Mammary epithelial cell (primary cell): ENCODE measurements around the gene OVCA2.

Experiments
- CTCF ChIP-seq, 2 donors: IDR thresholded peaks in 1 of 2; conservative IDR thresholded peaks in 1 of 2; 2 replicates each; pipeline ENCODE4 v1.5.1; 2011 to 2012; ENCODE audit warnings: inconsistent platforms in 2 of 2, low read length in 2 of 2, mild to moderate bottlenecking in 2 of 2, control low read depth in 1 of 2, low read depth in 1 of 2; ENCODE audit not compliant: insufficient read depth in 1 of 2; ENCODE audit errors: extremely low read depth in 1 of 2
- EZH2 ChIP-seq: IDR thresholded peaks from 2 replicates; pipeline ENCODE4 v1.6.1; 2012; ENCODE audit warnings: low read length, inconsistent platforms, borderline replicate concordance

GRCh38 chr17:2068519-2069051, 26.8 kb downstream of the OVCA2 start:
- TF ChIP-seq CTCF (conservative IDR thresholded peaks at IDR 0.05 in 1 of 2, IDR thresholded peaks at IDR 0.05 in 1 of 2; ENCODE audit: extremely low read depth in 1 of 2, insufficient read depth in 1 of 2, low read depth in 1 of 2, low read length in 2 of 2), result no peak
- no peak for TF ChIP-seq EZH2
